ENCODE results near the gene LAMA5. TPM values are rescaled to one million over a fixed set of nuclear protein-coding genes. Genes with fewer than 3 reads are reported as not detected.

Gene LAMA5
- total RNA-seq, 4 donors from 2014 or later: 14.1 to 131 (median 34.5) TPM

DNA sequence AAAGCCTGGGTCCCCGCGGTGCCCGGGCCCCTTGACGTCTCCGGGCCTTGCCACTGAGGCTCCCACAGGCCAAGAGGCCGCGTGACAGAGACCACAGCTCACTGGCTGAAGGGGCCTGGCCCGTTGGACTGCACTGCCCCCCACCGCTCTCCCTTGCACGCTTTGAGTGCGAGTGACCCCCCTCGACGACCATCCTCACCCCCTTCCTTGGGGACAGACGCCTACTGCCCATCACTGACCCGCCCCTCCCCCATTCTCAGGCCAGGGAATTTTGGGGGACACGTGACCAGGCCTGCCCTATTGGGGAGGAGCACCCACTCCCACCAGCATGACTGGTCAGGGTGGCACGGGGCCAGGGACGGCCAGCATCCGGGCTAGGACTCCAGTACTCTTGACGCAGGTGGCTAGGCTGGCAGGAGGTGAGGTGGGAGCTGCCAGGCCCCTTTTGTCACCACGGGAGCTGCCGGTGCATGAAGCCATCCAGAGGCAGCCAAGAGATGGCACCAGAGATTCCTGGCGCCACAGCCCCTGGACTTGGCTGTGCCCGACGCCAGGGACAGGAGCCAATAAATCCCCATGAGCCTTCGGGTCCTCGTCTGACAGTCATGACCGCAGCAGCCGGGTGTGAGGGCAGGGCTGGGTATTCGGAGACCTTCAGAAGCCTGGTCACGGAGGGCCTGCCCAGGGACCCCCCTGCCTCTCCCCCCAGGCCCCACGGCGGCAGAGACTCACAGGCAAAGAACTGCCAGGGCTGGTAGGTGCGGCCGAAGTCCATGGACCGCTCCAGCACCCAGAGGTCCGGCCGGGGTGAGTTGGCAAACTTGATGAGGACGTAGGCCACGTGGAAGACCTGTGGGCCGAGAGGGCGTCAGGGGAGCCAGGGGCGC lies 14.5 kb downstream of the LAMA5 start:
- TF ChIP-seq, protein P1, sequence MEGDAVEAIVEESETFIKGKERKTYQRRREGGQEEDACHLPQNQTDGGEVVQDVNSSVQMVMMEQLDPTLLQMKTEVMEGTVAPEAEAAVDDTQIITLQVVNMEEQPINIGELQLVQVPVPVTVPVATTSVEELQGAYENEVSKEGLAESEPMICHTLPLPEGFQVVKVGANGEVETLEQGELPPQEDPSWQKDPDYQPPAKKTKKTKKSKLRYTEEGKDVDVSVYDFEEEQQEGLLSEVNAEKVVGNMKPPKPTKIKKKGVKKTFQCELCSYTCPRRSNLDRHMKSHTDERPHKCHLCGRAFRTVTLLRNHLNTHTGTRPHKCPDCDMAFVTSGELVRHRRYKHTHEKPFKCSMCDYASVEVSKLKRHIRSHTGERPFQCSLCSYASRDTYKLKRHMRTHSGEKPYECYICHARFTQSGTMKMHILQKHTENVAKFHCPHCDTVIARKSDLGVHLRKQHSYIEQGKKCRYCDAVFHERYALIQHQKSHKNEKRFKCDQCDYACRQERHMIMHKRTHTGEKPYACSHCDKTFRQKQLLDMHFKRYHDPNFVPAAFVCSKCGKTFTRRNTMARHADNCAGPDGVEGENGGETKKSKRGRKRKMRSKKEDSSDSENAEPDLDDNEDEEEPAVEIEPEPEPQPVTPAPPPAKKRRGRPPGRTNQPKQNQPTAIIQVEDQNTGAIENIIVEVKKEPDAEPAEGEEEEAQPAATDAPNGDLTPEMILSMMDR (IDR thresholded peaks at IDR 0.05; ENCODE audit: low read depth): no peak

DNA sequence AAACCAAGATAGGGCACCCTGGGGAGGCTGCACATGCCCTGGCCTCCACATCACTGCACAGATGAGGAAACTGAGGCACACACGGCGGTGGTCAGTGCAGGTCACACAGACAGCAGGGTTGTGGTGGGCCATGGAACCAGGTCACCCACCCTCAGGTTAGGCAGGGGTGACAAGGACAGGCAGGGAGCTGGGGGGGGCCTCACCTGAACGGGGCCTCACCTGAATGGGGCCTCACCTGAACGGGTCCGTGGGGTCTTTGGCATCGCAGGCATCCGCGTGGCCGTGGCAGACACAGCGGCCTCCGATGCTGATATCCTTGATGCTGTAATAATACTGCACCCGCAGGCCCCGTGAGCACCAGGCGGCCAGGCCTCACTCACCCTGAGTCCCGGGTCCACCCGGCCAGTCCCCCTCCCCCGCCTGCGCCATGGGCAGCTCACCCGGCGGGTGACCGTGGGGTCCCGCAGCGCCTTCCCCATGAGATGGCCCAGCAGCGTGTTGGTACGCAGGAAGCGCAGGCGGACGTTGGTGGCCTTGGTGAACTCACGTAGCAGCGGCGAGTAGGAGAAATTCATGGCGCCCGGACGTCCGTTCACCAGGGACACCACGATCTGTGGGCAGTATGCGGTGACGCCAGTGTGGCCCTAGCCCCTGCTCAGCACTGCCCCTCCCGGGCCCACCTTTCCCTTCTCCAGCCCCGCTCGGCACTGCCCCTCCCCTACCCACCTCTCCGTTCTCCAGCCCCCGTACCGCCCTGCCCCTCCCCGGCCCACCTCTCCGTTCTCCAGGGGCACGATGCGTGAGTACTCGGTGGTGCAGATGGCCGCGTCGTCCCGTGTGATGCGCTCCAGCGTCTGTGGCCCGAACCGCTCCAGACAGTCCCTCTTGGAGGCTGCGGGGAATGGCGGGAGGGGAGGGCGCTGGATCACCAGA lies 15.4 kb downstream of the LAMA5 start:
- TF ChIP-seq, protein P1 (IDR thresholded peaks at IDR 0.05; ENCODE audit: low read depth): no peak

DNA sequence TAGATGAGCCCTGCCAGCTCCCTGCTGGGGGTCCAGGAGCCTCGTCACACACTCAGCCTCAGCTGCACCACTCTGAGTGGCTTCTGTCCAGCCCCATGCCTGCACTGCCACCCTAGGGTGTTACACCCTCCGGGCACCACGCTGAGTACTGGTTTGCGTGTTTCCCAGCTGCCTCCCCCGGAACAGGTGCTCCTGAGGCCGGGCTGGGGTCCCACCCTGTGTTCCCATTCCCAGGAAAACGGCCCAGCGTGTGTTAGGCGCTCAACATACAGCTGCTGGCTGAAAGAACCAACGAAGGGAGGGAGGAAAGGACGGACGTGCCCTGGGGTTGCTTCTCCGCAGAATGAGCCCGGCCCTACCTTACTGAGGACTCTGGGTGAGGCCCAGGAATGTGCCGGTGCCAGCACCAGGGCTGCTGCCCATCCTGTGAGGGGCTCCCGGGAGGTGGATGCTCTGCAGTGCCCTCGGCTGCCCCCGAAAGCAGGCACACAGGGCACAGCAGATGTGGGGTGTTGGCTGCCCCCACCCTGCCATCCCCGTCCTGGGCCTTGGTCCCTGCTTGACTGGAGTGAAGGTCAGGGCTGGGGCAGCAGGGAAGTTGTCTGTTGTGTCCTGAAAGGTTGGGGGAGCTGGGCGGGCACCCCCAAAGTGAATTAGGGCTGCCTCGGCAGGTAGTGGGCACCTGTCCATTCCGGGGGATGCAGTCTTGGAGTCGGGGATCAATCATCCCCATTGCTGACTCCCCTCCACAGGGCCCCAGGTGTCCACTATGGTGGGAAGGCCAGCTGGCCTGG lies 16.3 kb downstream of the LAMA5 start:
- TF ChIP-seq, protein P1 (IDR thresholded peaks at IDR 0.05; ENCODE audit: low read depth): no peak

DNA sequence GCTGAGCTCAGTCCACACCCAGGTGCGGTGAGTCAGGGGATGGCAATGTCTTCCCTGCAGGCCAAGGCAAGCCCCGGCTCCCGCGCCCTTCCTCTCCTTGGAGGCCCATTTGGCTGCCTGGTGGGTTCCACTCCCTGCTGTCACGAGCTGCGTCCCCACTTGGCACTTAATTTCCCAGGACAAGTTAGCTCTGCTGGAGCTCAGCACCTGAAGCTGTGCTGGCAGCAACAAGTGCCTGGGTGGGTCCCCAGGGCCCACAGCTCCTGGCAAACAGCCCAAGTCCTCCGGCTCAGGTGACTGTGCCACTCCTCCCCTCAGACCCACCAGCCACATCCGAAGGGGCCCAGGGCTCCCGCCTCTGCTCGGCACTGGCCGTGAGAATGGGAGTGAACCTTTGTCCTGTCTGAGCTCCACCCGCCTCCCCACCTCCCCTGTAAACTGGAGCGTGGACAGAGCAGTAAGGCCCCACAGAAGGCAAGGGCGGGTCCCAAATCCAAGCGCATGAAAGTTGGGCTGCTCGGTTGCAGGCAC lies 16.9 kb downstream of the LAMA5 start:
- TF ChIP-seq, protein P1 (IDR thresholded peaks at IDR 0.05; ENCODE audit: low read depth): no peak

DNA sequence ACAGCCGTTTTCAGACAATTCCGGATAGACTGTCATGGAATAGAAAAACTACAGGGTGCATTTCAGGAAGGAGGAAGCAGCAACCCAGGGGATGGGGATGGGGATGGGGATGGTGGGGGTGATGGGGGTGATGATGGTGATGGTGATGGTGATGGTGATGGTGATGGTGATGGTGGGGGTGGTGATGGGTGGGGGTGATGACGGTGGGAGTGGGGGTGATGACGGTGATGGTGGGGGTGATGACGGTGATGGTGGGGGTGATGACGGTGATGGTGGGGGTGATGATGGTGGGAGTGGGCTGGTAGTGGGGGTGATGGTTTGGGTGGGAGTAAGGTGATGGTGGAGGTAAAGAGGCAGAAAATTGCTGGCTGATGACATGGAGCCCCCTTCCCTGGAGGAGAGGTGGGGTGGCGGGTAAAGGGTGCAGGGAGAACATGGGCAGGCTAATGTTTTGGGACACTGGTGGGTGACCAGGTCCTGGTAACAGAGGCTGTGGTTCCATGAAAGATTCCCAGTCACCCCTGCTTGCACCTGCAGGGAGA lies 17.5 kb downstream of the LAMA5 start:
- TF ChIP-seq, protein P1 (IDR thresholded peaks at IDR 0.05; ENCODE audit: low read depth): no peak

DNA sequence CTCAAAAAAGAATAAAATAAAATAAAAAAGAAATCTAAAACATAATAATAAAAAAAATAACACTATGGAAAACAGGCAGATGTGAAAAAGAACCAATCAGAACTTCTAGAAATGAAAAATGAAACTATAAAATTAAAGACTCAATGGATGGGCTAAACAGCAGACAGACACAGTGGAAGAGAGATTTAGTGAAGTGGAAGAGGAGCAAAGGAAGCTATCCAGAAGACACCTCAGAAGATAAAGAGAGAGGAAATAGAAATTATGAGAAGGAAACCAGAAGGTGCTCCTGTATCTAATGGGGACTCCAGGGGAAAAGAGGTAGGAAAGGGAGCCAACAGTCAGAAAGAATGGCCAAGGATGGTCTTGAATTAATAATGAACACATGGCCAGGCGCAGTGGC lies 18.5 kb downstream of the LAMA5 start:
- TF ChIP-seq, protein P1 (IDR thresholded peaks at IDR 0.05; ENCODE audit: low read depth): no peak

Measured in subcutaneous adipose tissue (tissue), 4 donors.